ENCODE data around the gene PDAP1. TPM values are rescaled to one million over a fixed set of nuclear protein-coding genes. Genes with fewer than 3 reads are reported as not detected.
A peak's percentile ranks its signal among the peaks of the same experiment; 100 is the strongest.

PDAP1 gene
- total and polyA plus RNA-seq, 2 experiments from 2014 or later, result 93.1 to 134 TPM

GRCh38 chr7:99447943-99448342 is 39.5 kb upstream of the PDAP1 start:
- Histone ChIP-seq H4K20me1 (replicated peaks; ENCODE audit: insufficient read depth) (peaks cover 23% of the 10 kb centered on the region), H3K9me2 (ENCODE audit: insufficient read depth) (no peaks in the 10 kb centered on the region), H2AFZ (no peak overlapping the region), H3F3A (replicated peaks; ENCODE audit: low read depth) (peaks cover 11% of the 10 kb centered on the region; the same call in 1 of the 2 replicates), H3K4me3 (no peak overlapping the region), H3K4me2 (no peak overlapping the region), H3K27ac (ENCODE audit: low read depth) (no peak overlapping the region), H3K36me3 (ENCODE audit: insufficient read depth) (peaks cover 51% of the 10 kb centered on the region), H3K27me3 (ENCODE audit: insufficient read depth) (no peaks in the 10 kb centered on the region), H3K79me2 (replicated peaks; ENCODE audit: insufficient read depth) (peaks cover 9% of the 10 kb centered on the region; the same call in 1 of the 2 replicates), H3K4me1 (ENCODE audit: insufficient read depth) (no peaks in the 10 kb centered on the region)
- DNase-seq (ENCODE audit: low spot score) (peak; percentile 30), ATAC-seq (no peak)
- Mint-ChIP-seq H3K36me3 (ENCODE audit: low read depth) (peaks cover 94% of the 10 kb centered on the region), H3K4me1 (no peaks in the 10 kb centered on the region), H3K27ac (no peak overlapping the region), H3K9me3 (no peaks in the 10 kb centered on the region), H3K27me3 (ENCODE audit: insufficient read depth, low read depth, poor library complexity) (peaks cover 11% of the 10 kb centered on the region), H3K4me3 (no peak overlapping the region)
- TF ChIP-seq CTCF (conservative IDR thresholded peaks at IDR 0.05; ENCODE audit: low read depth in 2 of 2) (peak; percentile 17 to 50; a peak in 2 of 4 replicates), EZH2 (IDR thresholded peaks at IDR 0.05; ENCODE audit: low read depth, unreplicated experiment) (no peak)

- Histone ChIP-seq H4K20me1 (replicated peaks; ENCODE audit: insufficient read depth) (peaks cover 34% of the 10 kb centered on the region), H3K27ac (ENCODE audit: low read depth) (no peak overlapping the region), H3K4me2 (no peak overlapping the region), H3K36me3 (ENCODE audit: insufficient read depth) (peaks cover 55% of the 10 kb centered on the region), H3K27me3 (ENCODE audit: insufficient read depth) (no peaks in the 10 kb centered on the region), H3K4me3 (no peak overlapping the region), H3K79me2 (replicated peaks; ENCODE audit: insufficient read depth) (peaks cover 24% of the 10 kb centered on the region), H3K4me1 (ENCODE audit: insufficient read depth) (peaks cover 9% of the 10 kb centered on the region; the same call in 1 of the 2 replicates), H3F3A (replicated peaks; ENCODE audit: low read depth) (peaks cover 15% of the 10 kb centered on the region; the same call in 1 of the 2 replicates), H3K9me2 (ENCODE audit: insufficient read depth) (no peaks in the 10 kb centered on the region), H2AFZ (no peak overlapping the region)
- Mint-ChIP-seq H3K36me3 (ENCODE audit: low read depth) (peaks cover 93% of the 10 kb centered on the region), H3K9me3 (no peaks in the 10 kb centered on the region), H3K27ac (no peak overlapping the region), H3K4me3 (no peak overlapping the region), H3K4me1 (peaks cover 9% of the 10 kb centered on the region), H3K27me3 (ENCODE audit: insufficient read depth, low read depth, poor library complexity) (peaks cover 13% of the 10 kb centered on the region)
- no peak for DNase-seq (ENCODE audit: low spot score)
- no peak for ATAC-seq
- no peak for TF ChIP-seq JUNB (IDR thresholded peaks at IDR 0.05; ENCODE audit: unreplicated experiment)
- TF ChIP-seq REST (IDR thresholded peaks at IDR 0.05; ENCODE audit: unreplicated experiment), result no peak
- no peak for TF ChIP-seq ETS1 (IDR thresholded peaks at IDR 0.05)
- TF ChIP-seq EZH2phosphoT487 (IDR thresholded peaks at IDR 0.05; ENCODE audit: unreplicated experiment), result no peak
- no peak for TF ChIP-seq ZNF331 (CRISPR knock-in tag; IDR thresholded peaks at IDR 0.05; ENCODE audit: low read depth)
- TF ChIP-seq EZH2 (IDR thresholded peaks at IDR 0.05; ENCODE audit: low read depth, unreplicated experiment), result no peak
- TF ChIP-seq STAT1 (IDR thresholded peaks at IDR 0.05; ENCODE audit: unreplicated experiment), result no peak
- TF ChIP-seq NANOG (IDR thresholded peaks at IDR 0.05; ENCODE audit: borderline replicate concordance), result no peak
- TF ChIP-seq CTCF (conservative IDR thresholded peaks at IDR 0.05; ENCODE audit: low read depth in 2 of 2), result no peak
Observed at GRCh38 chr7:99446096-99446495, 37.7 kb upstream of the PDAP1 start.
